ENCODE data around the gene KCTD13. TPM values are rescaled to one million over a fixed set of nuclear protein-coding genes. Genes with fewer than 3 reads are reported as not detected.
"Not testable (repeated sequence)": the region's sequence is repeated elsewhere in the genome, so short reads cannot be mapped to it uniquely, and the experiment has no call there.

The KCTD13 gene
- total RNA-seq, 1 donor from 2014 or later = 19.3 TPM

DNA sequence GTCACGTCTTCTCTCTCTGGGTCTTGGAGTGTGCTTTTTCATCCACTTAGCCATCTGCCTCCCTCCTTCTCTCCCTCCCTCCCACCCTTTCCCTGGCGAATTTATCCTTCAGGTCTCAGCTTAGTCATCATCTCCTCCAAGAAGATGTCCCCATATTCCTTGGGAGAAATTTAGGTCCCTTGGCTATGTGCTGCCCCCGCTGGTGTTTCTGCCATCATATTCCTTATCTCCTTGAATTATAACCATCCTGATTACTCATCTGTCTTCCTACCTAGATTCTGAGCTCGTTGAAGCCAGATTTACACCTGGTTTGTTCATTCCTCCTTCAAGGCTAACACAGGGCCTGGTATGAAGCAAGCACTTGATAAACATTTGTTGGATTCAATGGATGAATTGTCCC lies 31.7 kb downstream of the KCTD13 start:
- no peak overlapping the region for H3K4me3 Mint-ChIP-seq (ENCODE audit: unreplicated experiment)
- H3K27me3 Mint-ChIP-seq (ENCODE audit: low read depth) = peaks cover 19% of the 10 kb centered on the region
- TF ChIP-seq CTCF (IDR thresholded peaks at IDR 0.05) = no peak

GRCh38 chr16:29893553-29893952 lies 32.5 kb downstream of the KCTD13 start:
- Mint-ChIP-seq H3K4me1 (ENCODE audit: low read depth) (peaks cover 3% of the 10 kb centered on the region), H3K27ac (ENCODE audit: unreplicated experiment) (no peak overlapping the region), H3K9me3 (ENCODE audit: low read depth) (no peaks in the 10 kb centered on the region), H3K4me3 (ENCODE audit: unreplicated experiment) (no peak overlapping the region), H3K36me3 (ENCODE audit: low read depth) (no peaks in the 10 kb centered on the region), H3K27me3 (ENCODE audit: low read depth) (peaks cover 14% of the 10 kb centered on the region)
- no peak for TF ChIP-seq CTCF (IDR thresholded peaks at IDR 0.05)
- DNase-seq (ENCODE audit: low spot score) = no peak

More for the DNA sequence above, 31.7 kb downstream of the KCTD13 start:
- H3K27ac Mint-ChIP-seq (ENCODE audit: unreplicated experiment) = no peak overlapping the region
- no peak for DNase-seq (ENCODE audit: low spot score)
- no peaks in the 10 kb centered on the region for H3K9me3 Mint-ChIP-seq (ENCODE audit: low read depth)
- H3K36me3 Mint-ChIP-seq (ENCODE audit: low read depth) = no peaks in the 10 kb centered on the region
- peaks cover 5% of the 10 kb centered on the region for H3K4me1 Mint-ChIP-seq (ENCODE audit: low read depth)

- TF ChIP-seq CTCF (IDR thresholded peaks at IDR 0.05) = no peak
- no peak for DNase-seq (ENCODE audit: low spot score)
- H3K4me1 Mint-ChIP-seq (ENCODE audit: low read depth) = no peaks in the 10 kb centered on the region
- H3K27me3 Mint-ChIP-seq (ENCODE audit: low read depth) = peaks cover 3% of the 10 kb centered on the region
- no peak overlapping the region for H3K27ac Mint-ChIP-seq (ENCODE audit: unreplicated experiment)
- H3K9me3 Mint-ChIP-seq (ENCODE audit: low read depth) = no peaks in the 10 kb centered on the region
- H3K4me3 Mint-ChIP-seq (ENCODE audit: unreplicated experiment) = no peak overlapping the region
- no peaks in the 10 kb centered on the region for H3K36me3 Mint-ChIP-seq (ENCODE audit: low read depth)
Observed at GRCh38 chr16:29892458-29892813, 33.6 kb downstream of the KCTD13 start.

DNA sequence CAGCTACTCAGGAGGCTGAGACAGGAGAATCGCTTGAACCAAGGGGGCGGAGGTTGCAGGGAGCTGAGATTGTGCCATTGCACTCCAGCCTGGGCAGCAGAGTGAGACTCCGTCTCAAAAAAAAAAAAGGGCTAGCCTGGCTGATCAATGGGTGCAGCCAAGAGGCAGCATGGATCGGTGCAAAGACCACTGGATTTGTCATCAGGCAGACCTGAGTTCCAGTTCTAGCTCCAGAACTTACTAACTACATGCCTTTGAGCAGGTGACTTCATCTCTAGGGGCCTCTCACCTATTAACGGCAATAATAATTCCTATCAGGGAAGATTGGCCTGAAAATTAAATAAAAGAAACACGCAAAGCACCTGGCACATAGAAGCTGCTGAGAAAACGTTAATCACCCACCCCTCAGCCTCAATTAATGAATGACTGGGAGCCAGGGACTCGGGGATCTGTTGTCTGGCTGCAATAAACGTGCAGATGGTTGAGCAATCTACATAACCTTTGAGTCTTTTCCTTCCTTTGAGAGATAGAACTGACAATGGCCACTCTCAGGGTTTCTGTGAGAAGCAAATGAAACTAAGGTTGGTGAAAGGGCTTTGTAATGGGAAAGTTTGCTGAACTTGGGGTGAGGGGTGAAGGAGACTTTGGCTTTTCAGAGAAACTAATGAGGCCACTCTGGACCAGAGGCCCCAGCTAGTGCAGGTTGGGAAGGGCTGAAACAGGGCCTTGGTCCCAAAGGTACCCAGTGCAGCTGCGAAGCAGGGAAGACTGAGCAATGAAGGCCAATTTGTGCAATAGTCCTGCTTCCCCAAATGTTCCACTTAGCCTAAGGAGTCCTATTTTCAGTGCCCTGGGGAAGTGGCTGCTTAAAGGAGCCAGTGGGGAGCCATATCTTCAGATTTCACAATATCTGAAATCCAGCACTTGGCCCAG lies 34.2 kb downstream of the KCTD13 start:
- H3K4me1 Mint-ChIP-seq (ENCODE audit: low read depth) = no peaks in the 10 kb centered on the region
- H3K36me3 Mint-ChIP-seq (ENCODE audit: low read depth) = no peaks in the 10 kb centered on the region
- TF ChIP-seq CTCF (IDR thresholded peaks at IDR 0.05) = no peak
- H3K9me3 Mint-ChIP-seq (ENCODE audit: low read depth) = no peaks in the 10 kb centered on the region
- H3K27ac Mint-ChIP-seq (ENCODE audit: unreplicated experiment) = no peak overlapping the region
- DNase-seq (ENCODE audit: low spot score) = no peak
- no peaks in the 10 kb centered on the region for H3K27me3 Mint-ChIP-seq (ENCODE audit: low read depth)
- no peak overlapping the region for H3K4me3 Mint-ChIP-seq (ENCODE audit: unreplicated experiment)

DNA sequence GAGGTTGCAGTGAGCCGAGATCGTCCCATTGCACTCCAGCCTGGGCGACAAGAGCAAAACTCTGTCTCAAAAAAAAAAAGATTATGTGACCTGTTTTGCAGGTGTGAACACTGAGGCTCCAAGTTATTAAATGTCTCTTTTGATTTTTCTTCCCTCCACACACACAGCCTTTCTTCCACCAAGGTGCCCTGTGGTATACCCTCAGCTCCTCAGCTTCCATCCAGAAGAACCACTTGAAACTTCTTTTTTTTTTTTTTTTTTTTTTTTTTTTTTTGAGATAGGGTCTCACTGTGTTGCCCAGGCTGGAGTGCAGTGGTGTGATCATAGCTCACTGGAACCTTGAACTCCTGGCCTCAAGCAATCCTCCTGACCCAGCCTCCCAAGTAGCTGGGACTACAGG lies 36.7 kb downstream of the KCTD13 start:
- not testable (repeated sequence) for H3K27me3 Mint-ChIP-seq (ENCODE audit: low read depth); DNase-seq (ENCODE audit: low spot score); H3K9me3 Mint-ChIP-seq (ENCODE audit: low read depth); H3K4me1 Mint-ChIP-seq (ENCODE audit: low read depth); H3K27ac Mint-ChIP-seq (ENCODE audit: unreplicated experiment); H3K36me3 Mint-ChIP-seq (ENCODE audit: low read depth); H3K4me3 Mint-ChIP-seq (ENCODE audit: unreplicated experiment)

GRCh38 chr16:29883987-29884386 lies 42.0 kb downstream of the KCTD13 start:
- Mint-ChIP-seq H3K27me3 (ENCODE audit: low read depth) (peaks cover 4% of the 10 kb centered on the region), H3K27ac (ENCODE audit: unreplicated experiment) (no peak overlapping the region), H3K9me3 (ENCODE audit: low read depth) (no peaks in the 10 kb centered on the region), H3K4me1 (ENCODE audit: low read depth) (no peaks in the 10 kb centered on the region), H3K4me3 (ENCODE audit: unreplicated experiment) (no peak overlapping the region), H3K36me3 (ENCODE audit: low read depth) (peaks cover 4% of the 10 kb centered on the region)
- no peak for TF ChIP-seq CTCF (IDR thresholded peaks at IDR 0.05)
- DNase-seq (ENCODE audit: low spot score) = no peak
